NCI-H526 treated with DMSO at 0.1 percent for 48 hours (cell line): ENCODE data around the gene GFI1.

ENCODE experiments used
- DNase-seq: peaks from one replicate; lab custom pipeline; 2025; lab: John Stamatoyannopoulos, UW

Gene GFI1

DNA sequence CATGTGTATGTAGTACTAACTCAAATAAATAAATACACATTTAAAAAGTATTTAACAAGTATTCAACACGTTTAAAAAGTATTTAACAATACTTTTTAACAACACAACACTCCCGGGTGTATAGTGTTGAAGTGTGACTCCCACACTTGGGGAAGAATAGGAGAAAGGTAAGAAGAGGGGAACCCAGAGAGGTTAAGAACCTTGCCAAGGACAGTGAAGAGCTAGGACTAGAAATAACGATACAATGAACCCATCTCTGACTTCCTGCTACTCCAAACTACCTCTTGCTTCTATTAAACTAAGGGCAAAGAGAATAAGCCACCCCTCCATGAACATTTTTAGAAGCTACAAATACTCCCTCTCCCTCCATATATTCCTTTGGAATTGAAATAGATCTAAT is 1.7 kb upstream of the GFI1 start:
- no peak for DNase-seq

DNA sequence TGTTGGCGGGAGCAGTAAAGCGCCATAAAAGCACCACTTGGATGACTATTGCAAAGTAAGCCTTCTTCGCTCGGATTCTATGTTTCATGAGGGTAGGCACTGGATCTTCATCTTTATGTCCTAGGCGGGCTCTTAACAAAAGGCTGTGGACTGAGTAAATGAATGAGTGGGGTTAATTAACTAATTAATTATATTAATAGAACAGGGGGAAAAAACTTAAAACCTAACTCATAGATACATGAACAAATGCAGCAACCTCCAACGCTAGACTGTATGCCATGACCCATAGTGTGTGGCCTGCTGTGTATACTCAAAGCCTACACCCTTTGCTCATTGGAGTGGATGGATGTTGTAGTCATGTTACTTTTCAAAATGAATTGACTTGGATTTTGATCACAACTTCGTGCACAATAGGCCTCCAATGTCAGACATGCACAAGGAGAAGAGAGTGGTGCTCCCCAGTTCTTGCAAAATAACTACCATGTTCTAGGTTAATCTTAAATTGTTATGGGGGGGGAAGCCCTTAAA is 417 bp upstream of the GFI1 start:
- peak; percentile 9 for DNase-seq

DNA sequence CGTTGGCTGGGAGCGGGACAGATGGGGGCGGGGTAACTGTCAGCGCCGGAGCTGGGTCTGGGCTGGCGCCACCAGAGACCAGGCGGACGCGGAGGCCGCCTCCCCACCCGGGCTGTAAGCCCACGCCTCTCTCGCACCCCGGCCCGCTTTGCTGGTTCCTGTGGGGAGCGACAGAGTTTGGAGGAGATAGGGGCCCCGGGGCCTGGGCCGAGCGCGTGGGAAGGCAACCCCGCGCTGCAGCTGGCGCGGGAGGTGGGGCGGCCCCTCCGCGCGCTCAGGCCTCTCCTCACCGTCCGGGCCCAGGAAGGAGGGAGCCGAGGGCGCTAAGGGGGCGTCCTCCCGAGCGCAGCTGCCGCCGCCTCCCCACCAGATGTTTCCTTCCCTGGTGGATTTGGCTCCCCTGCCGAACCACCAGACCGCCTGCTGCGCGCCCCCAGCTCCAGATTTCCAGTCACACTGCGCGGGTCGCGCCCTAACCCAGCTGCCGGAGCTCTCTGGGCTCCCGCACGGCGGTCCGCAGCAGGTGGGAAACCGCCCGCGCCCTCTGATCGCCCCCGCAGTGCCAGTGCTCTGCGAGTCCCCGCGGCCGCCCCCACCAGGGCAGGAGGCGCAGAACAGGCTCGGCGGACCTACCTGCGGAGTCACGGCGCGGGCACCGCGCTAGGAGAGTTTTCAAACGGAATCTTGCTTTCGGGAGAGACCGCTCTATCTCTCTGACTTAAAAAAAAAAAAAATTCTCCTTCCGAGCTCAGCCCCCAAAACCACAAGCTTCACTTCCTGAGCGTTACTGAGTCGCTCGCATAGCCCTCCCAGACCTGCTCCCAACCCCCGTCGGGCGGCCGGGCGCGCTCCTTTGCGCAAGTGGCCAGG is 1.1 kb downstream of the GFI1 start:
- DNase-seq: peak; percentile 29

DNA sequence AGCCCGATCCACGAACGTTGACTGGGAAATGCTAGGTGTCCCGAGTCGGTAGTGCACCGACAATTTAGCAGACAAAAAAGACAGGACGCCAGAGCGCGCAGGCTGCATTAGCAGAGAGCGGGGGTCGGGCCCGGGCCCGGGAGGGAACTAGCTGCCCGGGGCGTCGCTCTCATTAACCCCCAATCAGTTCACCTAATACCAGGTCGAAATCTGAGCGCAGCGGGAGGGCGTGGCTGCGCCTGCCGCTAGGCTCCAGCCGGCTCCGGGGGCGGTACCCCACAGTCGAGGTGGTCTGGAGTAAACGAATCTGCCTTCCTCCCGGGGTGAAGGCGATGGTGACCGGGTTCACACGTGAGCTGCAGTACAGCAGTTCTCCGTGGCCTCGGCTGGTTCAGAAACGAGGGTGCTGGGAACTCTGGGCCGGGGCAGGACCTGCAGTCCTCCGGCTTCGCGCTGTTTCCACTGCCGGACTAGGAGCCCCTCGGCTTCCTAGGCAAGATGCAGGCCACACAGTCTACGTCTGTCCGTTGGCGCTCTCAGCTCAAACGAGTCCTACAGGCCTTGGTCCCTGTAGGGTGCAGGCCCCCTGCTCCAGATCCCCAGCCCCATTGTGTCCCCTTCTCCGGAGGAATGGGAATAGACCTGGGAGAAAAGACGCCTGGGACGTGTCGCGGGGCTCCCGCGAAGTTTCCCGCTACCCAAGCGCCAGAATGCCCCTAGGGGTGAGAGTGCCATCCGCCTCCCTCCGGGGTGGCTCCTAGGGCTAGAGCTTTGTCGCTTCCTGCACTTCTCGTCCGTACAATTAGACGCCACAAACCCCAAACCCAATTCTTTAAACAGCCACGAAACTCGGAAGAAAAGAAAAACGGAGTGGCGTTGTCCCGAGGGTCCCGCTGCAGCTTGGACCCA is 2.0 kb downstream of the GFI1 start:
- peak; percentile 34 for DNase-seq

DNA sequence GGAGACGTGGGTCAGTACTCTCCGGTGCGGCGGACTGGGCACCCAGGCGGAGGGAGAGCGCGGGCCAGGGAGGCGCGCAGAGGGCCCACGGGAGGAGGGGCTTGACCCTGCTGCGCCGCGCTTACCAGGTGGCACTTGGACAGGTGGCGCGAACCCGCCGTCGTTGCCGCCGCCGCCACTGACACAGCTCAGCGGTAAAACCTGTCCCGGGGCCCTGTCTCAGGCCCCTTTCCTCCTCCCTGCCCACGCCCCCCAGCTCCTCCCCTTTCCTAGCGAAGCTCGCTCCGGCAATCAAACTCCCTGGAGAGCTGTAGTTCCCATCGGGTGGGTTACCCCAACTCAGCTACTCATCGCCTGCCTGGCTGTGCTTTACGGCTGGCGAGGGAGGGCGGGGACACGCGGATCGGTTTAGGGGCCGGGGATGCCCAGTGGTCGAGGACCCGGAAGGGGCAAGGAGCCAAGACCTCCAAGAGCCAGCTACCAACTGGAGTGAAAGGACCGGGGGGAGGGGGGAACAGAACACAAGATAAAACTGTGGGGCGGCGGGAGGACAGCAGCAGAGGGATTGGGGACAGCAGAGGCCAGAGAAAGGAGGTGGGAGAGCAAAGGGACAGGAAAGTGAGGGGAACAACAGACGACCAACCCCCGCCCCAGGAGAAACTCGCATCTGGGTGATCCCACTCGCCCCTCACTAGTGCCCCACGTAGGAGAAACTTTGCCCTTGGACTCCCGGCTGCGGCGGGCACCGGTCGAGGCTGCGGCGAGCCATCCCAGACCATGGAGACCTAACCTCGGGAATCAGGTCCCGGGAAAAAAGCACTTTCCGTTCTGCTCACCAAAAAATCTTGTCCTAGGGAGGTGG is 2.9 kb downstream of the GFI1 start:
- DNase-seq: no peak

DNA sequence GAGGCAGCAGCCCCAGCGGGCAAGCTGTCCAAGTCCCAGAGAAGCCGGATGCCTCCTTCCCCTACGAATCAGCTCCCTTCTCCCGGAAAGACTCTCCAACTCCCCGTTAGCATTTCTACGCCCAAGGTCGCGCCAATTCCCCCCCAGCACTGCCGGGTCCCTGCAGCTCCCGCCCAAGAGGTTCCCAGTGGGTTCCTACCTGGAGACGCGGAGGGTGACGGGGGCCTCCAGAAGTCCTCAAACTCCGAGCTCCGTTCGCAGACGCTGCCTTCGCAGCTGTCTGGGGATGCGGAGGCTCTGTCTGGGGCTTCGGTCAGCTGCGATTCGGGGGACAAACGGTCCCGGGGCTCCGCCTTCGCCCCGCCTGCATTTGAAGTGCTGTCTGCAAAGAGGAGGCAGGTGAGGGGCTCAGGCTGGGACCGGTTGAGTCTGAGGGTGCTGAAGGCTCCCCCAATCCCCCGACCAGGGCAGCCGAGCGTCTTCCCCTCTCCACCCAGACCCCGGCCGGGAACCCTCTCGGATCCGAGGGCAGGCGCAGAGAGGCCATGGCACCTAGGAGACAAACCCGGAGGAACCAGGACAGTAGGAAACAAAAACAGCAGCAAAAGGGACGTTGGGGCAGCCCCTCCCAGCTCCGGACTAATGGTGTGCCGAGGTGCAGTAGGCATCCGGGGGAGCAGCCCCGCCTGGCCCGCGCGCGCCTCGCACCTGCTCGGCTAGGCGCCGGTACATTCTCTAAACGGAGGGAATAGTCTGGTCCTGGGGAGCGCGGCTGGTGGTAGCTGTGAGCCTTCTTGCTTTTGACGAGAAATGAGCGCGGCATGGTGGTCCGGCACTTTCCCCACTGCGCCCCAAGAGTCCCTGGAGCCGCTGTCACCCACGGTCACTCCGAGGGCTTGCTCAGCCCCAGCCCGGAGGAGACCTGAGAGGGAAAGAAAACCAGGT is 3.8 kb downstream of the GFI1 start:
- peak; percentile 32 for DNase-seq

DNA sequence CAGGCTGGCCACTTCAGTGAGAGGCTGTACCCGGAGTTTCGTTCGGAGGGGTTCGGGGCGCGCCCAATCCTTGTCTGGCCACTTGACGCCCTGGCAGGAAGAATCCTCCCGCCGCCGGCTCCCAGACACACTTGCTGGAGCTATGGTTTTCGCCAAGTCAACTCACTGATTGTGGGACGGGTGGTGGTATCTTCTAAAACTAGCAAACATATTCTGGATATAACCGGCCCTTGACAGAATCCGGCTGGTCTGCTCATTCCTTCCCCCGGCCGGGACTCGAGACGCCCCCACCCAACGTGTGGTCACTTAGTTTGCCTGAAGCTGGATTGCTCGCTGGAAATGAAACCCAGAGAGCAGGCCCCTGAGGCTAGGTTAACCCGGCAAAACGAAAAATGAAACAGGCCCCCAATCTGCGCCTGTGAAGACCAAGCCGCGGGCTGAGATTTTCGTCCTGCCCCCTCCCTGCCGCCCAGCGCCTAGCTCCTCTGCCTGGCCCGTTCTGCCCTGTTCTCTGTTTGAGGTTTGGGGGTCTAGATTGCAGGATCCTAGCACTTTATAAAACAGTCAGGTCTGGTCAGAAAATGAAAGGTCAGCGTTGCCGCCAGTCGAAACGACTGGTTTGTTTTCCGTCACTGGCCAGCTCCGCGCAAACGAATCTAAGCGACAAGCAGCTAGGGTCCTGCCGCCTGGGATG is 4.6 kb downstream of the GFI1 start:
- DNase-seq: no peak

DNA sequence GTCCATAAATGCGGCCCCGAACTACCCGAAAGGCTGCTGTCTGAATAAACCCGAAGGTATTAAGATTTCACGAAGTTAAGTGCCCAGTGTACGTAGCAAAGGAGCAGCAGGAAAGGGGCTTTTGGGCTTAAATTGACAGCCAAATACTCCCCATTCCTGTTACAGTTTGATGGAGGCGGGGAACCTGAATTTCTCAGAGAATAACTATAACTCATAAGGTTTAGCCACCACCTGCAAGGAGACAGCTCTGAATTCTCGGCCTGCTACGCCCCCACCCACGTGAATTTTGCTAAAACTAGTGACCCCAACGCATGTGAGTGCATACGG is 5.2 kb downstream of the GFI1 start:
- DNase-seq: no peak

DNA sequence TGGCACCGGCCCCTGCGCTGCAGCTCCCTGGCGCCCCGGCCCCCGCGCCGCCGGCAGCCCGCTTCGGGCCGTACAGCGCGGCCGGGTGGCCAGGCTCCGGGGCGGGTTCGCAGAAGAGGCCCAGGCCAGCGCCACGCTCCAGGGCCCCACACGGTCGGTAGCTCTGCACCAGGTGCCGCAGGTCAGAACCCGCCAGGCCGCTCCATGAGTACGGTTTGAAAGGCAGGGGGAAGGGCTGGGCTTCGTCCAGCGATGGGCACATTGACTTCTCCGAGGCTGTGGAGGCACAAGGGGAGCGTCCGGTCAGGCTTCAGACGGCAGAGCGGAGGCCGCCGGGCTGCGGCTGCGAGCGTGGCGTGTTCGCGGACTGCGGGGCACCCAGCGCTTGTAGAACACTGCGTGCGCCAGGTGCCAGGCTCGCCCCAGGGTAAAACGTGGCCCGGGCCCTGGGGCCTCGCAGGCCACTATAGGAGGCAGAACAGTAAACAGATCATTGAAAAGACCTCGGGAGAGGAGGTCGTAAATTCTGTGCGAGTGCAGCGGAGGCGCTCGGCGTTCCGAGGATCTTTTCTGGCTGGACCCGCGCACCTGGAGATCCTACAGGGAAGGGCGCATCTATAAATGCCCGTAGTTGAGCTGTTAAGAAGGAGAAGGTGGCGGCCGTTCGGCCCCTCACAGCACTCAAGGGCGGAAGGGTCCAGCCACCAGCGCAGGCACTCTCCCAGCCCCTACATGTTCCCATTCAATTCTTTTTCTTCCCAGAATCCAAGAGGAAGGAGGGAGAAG is 5.7 kb downstream of the GFI1 start:
- DNase-seq: peak; percentile 29

DNA sequence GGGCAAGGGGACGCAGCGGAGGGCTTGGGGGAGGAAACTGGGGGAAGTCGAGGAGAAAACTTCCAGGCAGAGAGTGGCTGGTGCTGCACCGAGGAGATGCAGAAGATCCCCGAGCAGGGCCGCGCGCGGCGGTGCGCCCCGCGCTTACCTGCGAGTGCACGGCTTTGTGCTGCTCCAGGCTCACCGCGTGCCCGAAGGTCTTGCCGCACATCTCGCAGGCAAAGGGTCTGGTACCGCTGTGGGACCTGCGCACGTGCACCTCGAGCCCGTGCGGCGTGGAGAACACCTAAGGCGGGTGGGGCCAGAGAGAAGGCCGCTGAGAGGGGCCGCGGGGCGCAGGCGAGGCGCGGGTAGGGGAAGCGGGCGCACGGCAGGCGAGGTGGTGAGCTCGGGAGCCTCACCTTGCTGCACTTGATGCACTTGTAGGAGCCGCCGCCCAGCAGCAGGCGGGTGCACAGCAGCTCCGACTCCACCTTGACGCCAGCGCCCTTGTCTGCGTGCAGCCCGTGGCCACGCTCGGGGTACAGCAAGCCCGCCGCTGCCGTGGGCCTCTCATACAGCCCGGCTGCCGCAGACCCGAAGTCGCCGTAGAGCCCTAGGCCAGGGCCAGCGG is 6.4 kb downstream of the GFI1 start:
- no peak for DNase-seq

DNA sequence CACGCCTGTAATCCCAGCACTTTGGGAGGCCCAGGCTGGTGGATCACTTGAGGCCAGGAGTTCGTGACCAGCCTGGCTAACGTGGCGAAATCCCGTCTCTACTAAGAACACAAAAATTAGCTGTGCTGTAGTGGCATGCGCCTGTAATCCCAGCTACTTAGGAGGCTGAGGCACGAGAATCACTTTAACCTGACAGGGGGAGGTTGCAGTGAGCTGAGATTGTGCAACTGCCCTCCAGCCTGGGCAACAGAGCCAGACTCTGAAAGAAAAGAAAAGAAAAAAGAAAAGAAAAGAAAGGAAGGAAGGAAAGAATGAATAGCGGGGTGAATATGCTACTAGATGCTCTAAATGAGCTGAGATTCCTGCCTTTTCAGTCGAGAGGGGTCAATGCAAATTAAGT is 7.1 kb downstream of the GFI1 start:
- DNase-seq: no peak

DNA sequence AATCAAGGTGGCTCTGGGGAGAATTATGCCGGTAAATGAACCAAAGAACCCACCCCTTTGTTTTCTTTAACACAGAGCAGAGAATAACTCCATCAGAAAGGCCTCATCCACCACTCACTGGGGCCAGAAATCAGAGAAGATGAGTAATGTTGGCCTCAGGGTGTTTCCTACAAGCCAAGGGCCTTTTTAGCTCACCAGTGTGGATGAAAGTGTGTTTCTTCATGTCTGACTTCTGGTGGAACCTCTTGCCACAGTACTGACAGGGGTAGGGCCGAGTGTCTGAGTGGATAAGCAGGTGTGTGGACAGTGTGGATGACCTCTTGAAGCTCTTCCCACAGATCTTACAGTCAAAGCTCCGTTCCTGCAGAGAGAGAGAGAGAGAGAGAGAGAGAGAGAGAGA is 8.3 kb downstream of the GFI1 start:
- no peak for DNase-seq

DNA sequence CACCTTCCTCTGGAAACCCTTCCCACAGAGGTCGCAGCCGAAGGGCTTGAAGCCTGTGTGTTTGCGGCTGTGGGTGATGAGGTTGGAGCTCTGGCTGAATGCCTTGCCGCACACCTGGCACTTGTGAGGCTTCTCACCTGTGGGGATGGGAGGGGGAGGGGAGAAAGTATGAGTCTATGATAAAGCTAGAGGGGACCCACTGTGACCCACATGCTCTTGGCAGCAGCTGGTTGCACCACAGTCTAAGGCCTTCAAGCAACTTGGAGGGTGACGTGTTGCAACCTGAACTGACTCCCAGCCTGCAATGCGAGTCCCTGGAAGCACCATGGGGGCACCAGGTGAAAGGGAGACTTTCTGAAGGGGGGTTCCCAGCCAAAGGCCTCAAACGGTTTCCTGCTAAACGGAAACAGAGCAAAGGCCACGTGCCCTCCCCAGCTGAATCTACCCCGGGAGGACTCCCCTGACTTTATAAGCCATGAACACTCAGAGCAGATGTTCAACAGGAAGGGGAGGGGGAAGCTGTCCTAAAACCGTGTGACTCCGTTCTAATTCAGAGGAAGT is 10.6 kb downstream of the GFI1 start:
- DNase-seq: no peak

DNA sequence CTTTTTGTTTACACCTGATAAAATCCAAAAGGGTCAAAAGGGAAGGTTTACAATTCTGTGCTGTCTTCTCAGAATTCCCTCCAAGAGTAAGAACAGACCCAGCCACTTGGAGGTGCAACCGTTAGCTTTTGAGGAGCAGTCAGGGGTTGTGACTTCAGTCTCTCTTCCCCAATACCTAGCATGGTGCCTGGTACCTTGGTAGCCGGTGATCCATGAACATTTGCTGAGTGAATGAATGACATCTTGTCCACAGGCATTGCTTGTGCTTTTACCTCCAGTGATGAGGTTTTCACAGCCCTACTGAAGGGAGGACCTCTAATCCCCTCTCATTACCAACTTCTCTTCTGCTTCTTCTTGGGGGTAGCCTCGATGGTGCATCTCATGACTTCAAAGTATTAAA is 11.7 kb downstream of the GFI1 start:
- DNase-seq: no peak

DNA sequence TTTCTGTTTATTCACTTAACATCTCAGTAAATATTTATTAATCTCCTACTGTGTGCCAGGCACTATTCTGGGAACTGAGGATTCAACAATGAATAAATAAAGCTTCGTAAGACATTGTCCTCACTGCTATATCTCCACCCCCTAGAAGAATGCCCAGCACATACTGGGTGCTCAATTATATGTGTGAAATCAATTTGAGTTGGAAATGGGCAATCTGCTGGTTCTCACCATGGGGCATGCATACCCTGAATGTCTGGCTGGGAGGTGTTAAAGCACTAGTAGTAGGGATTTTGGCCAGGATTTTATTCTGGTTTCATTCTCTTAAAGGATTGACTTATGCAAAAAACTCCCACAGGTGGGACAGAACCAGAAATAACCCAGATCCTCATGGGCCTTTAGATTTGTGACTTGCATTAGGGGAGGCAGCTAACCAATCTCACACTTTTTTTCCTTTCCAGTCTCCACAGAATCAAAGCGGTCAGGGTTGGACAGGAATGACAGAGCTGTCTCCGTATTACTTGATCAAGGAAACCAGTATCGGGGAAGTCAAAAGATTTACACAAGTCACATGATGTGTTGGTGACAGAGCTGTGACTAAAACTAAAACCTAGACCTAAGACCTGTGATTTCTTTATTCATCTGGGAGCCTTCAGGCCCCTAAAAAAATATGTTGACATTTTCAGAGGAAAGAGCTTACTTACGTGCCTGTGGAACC is 12.8 kb downstream of the GFI1 start:
- no peak for DNase-seq

DNA sequence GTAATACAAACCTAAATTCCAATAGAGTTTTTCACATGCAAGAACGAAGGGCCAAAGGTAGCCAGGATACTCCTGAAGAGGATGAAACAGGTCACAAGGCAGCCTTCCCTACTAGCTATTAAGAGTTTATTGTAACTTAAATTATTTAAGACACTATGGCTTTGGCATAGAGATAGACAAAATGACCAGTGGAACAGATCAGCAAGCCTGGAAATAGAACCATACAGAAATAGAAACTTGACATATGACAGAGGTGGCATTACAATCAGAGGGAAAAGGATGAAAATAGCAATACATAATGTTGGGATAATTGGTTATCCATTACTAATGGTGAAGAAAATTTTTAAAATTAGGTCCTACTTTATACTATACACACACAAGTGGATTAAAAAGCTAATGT is 16.5 kb downstream of the GFI1 start:
- DNase-seq: no peak

DNA sequence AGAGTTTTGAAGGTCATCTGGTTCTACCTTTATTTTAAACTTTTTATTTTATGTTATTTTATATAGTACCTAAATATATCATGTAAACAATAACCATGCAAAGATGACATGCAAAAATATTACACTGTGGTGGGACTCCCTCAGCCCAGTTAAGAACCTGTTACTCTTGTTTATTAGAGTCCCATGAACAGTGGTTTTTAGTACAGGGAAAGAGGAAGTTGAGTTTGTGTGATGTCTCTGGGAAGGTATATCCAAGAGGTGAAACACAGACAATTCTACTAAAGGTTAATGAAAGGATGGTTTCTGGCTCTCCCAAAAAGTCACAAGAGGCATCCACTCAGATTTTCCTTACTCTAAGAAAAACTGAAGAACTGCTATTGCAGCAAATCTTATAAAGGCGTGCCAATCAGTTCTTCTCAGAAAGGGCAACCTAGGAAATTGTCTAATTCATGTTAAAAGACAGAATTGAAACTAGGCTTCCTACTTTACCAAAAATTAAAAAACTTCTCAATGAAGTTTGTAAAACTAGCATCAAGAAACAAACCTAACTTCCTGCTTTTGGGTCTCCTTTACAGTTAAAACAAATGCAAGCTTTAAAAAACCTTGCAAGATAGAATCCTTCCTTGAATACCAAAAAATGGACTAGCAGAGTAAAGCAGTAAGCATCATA is 19.9 kb downstream of the GFI1 start:
- DNase-seq: no peak

DNA sequence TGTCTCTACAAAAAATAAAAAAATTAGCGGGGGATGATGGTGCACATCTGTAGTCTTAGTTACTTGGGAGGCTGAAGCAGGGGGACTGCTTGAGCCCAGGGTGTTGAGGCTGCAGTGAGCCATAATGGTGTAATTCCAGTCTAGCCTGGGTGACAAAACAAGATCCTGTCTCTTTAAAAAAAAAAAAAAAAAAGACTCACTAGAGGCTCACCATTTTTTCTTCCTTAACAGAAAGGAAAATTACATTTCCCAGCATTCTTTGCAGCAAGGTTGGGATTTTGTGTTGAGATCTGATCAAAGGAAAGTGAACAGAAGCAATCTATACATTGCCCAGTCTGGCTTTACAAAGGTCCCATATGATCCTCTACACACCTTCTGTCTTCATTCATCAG is 21.5 kb downstream of the GFI1 start:
- DNase-seq: no peak
